Stimulated activated CD4-positive, alpha-beta T cell treated with anti-CD3 and anti-CD28 coated beads, Interleukin-4, amount 100 ng/mL, for 24 hours (primary cell): ENCODE results near the gene ISCA2.

Experiments used
- DNase-seq: peaks from one replicate; pipeline ENCODE4 v3.0.0-alpha.2; 2020

The ISCA2 gene

DNA sequence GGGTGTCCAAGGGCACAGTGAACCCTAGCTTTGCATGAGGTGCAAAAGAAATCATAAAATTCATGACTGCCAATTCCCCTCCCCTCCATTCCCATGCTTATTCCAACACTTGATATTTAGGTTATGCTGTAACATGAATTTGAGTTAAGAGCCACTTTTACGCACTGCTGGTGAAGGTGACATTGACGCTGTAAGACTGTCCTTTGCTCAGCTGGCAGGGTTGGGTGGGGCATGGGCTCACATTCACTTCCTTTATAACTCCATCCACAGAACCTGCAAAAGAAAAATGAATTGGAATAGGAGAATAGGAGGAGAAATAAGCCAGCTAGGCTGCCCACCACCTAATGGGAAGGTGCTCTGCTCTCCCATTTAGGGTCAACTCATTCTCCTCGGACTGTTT is 7.4 kb upstream of the ISCA2 start:
- no peak for DNase-seq

- no peak for DNase-seq
These were observed 4.7 kb upstream of the ISCA2 start for GRCh38 chr14:74488786-74489397.

GRCh38 chr14:74490486-74490885 is 3.1 kb upstream of the ISCA2 start:
- no peak for DNase-seq

GRCh38 chr14:74491956-74492775 is 1.4 kb upstream of the ISCA2 start:
- no peak for DNase-seq

DNA sequence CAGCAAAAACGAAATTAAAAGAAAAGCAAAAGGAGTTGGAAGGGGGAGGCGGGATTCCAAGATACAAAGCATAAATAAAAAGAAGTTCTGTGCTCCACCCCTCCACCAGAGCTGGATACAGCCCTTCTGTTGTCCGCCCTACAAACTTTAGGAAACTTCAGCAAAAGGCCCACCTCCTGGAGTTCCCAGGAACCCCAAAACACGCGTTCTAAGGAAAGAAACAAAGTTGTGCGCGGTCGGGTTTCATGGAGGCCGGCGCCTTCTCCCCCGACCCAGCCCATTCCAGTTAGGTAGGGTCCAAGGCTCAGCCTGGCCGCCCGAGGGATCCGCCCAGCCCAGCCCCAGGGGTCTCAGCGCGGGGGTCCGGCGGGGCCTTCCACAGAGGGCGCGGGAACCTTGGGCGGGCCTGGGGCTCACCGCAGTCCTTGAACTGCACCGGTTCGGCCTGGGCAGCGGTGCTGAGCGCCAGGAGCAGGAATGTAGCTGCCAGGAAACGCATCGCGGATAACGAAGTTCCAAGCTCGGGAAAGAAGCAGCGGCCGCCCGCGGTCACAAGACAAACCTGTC is 706 bp upstream of the ISCA2 start, which contains the start of gene NPC2:
TSS of gene NPC2 (minus strand) at position 530 of the 567 bp plus-strand sequence. CDS start at position 499, 31 bp downstream.
- no peak for DNase-seq

DNA sequence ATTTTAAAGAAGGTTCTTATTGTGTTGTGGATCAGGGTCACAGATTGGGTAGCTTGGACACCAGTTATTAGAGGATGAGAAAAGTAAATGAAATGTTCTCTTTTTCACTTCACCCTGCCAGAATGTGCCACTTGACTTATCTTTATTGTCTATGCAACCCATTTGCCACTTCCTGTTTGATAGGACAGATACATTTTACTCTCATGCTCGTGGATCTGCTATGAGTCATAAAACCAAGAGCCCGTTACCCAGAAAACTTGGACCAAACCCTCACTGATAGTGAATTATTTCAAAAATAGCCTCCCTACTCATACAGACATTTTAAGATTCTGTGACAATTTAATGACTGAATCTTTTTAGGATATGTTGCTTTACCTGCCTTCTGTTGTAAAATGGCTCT is 1.8 kb downstream of the ISCA2 start:
- DNase-seq = no peak

GRCh38 chr14:74500417-74501134 is 7.0 kb downstream of the ISCA2 start:
- no peak for DNase-seq

DNA sequence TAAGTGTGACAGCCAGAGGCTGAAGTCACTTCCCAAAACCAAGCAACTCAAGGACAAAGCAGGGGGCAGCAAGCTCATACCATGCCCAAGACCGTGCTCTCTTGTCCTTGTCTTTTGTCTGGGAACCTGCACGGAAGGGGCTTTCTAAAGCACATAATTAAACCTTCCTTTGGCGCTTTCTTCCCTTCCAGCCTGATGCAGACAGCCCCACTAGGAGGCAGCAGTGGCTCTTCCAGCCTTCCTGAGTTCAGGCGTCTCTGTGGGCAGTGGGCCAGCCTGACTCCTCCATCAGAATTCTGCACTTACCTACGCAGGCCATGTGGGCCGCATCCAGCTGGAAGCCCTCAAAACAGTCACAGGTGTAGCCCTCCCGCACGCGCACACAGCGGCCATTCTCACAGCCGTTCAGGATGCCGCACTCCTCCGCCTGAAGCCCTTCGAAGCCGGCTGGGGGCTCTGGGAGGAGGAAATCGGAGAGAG is 7.6 kb downstream of the ISCA2 start:
- no peak for DNase-seq

DNA sequence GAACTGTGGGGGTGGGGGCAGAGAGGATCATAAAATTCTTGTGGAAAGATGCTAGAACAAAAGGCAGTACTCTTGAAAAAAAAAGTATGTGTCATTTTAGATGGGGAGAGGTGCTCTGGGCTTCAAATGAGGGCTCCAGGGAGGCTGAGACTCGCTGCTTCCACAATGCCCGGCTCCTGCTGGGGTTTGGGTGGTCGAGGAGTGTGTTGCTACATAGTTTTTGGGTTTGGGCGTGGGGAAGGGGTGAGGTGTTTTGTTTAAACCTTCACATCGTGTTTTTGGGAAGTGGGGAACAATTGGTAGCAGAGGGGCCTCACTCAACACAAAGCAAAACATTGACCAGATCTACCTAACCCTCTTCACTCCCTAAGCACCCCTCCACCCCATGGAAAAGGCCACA is 8.1 kb downstream of the ISCA2 start:
- DNase-seq = no peak

DNA sequence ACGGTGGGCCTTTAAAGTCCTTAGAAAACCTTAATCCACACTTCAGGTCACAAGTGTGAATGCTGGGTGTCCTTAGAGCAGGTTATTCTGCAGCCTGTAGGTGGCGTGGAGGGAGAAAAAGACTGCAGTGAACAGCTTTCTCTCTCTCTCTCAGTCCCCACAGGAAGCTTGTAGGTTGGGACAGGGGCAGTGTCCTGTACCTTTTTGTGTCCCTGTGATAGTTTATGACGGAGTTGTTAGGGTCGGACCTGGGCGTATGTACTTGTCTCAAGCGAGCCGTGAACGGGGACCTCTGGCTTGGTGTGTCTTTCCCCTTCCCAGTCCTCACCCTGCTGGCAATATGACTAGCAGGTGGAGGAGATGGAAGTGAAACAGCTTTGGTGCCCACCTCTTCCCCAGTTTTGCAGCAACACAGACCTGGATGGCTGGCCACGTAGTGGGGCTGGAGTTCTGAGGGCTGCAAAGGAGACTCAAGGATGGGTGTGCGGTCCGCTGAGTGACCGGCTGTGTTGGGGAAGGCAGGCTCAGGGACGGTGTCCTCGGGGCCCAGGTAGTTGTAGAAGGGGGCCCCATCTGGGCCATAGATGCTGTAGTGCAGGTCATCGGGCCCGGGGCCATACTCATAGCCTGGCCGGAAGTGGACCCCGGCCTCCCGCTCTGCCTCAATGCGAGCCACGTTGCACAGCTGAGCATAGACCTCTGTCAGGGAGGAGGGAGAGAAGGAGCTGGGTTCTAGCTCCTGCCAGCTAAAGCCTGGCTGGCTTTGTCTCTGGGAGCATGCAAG is 8.9 kb downstream of the ISCA2 start:
- no peak for DNase-seq

DNA sequence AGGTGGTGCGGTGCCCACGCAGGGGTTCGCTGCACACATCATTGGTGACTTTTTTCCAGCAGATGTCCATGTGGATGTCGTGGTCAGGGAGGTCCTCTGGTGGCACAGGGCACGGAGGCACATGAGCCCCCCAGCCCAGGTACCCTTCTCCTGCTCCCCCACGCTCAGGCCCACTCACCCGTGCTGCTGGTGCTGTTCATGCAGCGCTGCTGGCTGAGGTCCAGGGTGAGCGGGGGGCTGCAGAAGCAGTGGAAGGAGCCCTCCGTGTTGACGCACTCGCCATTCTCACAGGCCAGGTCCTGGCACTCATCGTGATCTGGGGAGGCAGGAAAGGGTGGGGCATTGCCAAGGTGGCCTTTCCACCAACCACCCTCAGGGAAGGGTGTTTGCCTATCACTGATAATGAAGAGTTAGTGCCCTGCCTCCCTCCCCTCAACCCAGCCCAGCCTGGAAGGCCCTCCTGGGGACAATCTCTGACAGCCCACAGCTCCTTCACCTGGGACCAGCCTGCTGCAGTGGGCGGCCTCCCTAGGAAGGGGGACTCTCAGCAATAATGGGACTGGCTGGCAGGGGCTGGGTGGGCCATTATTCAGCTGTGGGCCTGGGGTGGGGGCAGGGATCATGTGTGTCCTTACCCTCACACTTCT is 9.8 kb downstream of the ISCA2 start:
- DNase-seq = no peak

DNA sequence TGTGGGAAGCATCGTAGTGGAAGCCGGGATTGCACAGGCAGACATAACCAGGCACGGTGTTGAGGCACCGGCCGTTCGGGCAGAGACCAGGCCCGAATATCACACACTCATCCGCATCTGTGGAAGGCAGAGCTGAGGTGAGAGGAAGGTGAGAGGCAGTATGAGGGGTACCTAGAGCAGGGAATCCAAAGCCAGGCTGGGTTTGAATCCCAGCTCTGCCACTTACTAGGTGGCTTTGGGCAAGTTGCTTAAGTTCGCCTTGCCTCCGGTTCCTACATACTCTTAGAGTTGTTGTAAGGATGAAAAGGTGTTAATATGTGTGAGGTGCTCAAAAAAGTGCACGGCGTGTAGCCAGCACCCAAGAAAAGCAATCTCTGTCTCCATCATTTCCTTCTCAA is 10.4 kb downstream of the ISCA2 start:
- no peak for DNase-seq

DNA sequence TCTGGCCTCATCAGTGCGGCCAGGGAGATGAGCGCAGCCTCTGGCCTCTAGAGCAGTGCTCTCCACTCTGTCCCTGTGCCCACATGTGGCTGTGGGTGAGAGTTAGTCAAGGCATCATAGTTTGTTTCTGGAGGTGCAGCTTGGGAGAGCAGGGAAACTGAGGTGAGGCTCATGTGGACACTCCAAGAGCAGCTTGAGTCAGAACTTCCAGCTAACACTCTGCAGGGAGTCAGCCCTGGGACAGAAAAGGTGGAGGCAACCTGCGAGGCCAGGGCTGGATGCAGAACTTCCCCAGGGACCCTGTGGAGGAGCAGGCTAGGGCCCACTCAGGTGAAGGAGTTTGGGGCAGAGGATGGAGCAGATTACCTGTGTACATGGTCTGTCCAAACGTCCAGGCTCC is 10.8 kb downstream of the ISCA2 start:
- no peak for DNase-seq

GRCh38 chr14:74504874-74505720 is 11.5 kb downstream of the ISCA2 start:
- DNase-seq = no peak

GRCh38 chr14:74505831-74506230 is 12.3 kb downstream of the ISCA2 start:
- no peak for DNase-seq

DNA sequence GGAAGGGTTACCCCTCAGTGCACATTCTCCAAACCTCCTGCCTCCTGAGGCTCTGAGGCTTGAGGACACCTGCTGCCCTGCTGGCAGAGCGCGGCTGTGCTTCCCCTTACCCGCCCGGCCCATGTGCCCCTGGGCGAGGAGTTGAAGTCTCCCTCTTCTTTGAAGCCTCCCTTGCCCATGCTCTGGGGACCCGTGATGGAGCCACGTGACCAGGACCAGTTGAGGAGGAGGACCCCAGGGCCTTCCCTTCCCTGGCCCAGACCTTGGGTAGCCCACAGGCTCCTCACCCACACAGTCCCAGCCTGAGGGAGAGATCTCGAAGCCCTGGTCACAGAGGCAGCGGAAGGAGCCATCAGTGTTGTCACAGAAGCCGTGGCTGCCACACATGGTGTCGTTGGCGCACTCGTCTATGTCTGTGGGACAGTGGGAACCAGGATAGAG is 12.9 kb downstream of the ISCA2 start:
- no peak for DNase-seq

DNA sequence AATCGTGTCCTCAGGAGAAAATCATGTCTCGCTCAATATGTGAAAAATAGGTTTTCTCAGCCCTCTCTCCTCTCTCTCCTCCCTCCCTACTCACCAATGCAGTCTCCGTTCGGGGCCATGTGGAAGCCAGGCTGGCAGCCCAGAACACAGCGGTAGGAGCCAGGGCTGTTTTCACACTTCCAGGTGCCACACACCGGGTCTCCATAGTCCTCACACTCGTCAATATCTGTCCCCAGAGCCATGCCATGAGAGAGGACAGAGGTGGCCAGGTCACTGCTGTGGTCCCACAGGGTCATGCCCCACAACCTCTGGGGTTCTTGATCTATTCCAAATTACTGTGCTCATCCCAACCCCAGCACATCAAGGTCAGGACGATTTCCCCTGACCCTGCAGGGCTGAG is 13.5 kb downstream of the ISCA2 start:
- DNase-seq = no peak

- DNase-seq = no peak
These were observed 14.3 kb downstream of the ISCA2 start for GRCh38 chr14:74507840-74508239.

GRCh38 chr14:74508292-74508731 is 14.7 kb downstream of the ISCA2 start:
- no peak for DNase-seq

GRCh38 chr14:74508844-74509428 is 15.4 kb downstream of the ISCA2 start:
- no peak for DNase-seq
